Measurements from ENCODE around the gene TPI1. TPM values are rescaled to one million over a fixed set of nuclear protein-coding genes. Genes with fewer than 3 reads are reported as not detected.

Gene TPI1
- total RNA-seq, 2 experiments from 2014 or later: 1,086 to 1,277 TPM

GRCh38 chr12:6915789-6916285, 48.5 kb downstream of the TPI1 start:
- CTCF ChIA-PET: interaction anchor here (1.8 to 4.7 kb wide), 4 partner anchors 9 to 193 kb away, joined by 4 to 22 read pairs (median 8); partner anchors contain the start of genes C1RL and SPSB2
- no peak overlapping the region for H3K27ac Mint-ChIP-seq
- peak overlapping the region; percentile 92 for H3K4me3 Mint-ChIP-seq
- no peaks in the 10 kb centered on the region for H3K9me3 Mint-ChIP-seq (ENCODE audit: low read depth)
- no peaks in the 10 kb centered on the region for H3K27me3 Mint-ChIP-seq
- peaks cover 52% of the 10 kb centered on the region for H3K4me1 Mint-ChIP-seq
- DNase-seq: no peak
- ATAC-seq: no peak
- H3K36me3 Mint-ChIP-seq: peaks cover 27% of the 10 kb centered on the region

GRCh38 chr12:6916426-6917200, 49.3 kb downstream of the TPI1 start:
- peaks cover 30% of the 10 kb centered on the region for H3K36me3 Mint-ChIP-seq
- H3K27me3 Mint-ChIP-seq: no peaks in the 10 kb centered on the region
- peaks cover 54% of the 10 kb centered on the region for H3K4me1 Mint-ChIP-seq
- DNase-seq: no peak
- CTCF ChIA-PET: interaction anchor here (1.2 to 4.7 kb wide), 5 partner anchors 9 to 192 kb away, joined by 4 to 22 read pairs (median 8); partner anchors contain the start of genes C1RL and SPSB2
- H3K4me3 Mint-ChIP-seq: peak overlapping the region; percentile 92
- no peak overlapping the region for H3K27ac Mint-ChIP-seq
- no peaks in the 10 kb centered on the region for H3K9me3 Mint-ChIP-seq (ENCODE audit: low read depth)
- ATAC-seq: no peak

GRCh38 chr12:6917491-6918231, 50.3 kb downstream of the TPI1 start:
- Mint-ChIP-seq H3K9me3 (ENCODE audit: low read depth) (no peaks in the 10 kb centered on the region), H3K27ac (no peak overlapping the region), H3K36me3 (peaks cover 36% of the 10 kb centered on the region), H3K4me3 (no peak overlapping the region), H3K27me3 (no peaks in the 10 kb centered on the region), H3K4me1 (peaks cover 60% of the 10 kb centered on the region)
- CTCF ChIA-PET: interaction anchor here (1.2 to 4.7 kb wide), 3 partner anchors 8 to 45 kb away, joined by 4 to 22 read pairs (median 8); partner anchors contain the start of gene SPSB2
- no peak for DNase-seq
- ATAC-seq: no peak

- H3K4me1 Mint-ChIP-seq: peaks cover 58% of the 10 kb centered on the region
- DNase-seq (no peak), ATAC-seq (no peak)
- peak overlapping the region; percentile 55 for H3K27ac Mint-ChIP-seq
- H3K27me3 Mint-ChIP-seq: no peaks in the 10 kb centered on the region
- H3K36me3 Mint-ChIP-seq: peaks cover 39% of the 10 kb centered on the region
- H3K4me3 Mint-ChIP-seq: no peak overlapping the region
- CTCF ChIA-PET: interaction anchor here (1.0 to 11.0 kb wide), 5 partner anchors 10 to 47 kb away, joined by 3 to 116 read pairs (median 5); partner anchors contain the start of gene SPSB2
- H3K9me3 Mint-ChIP-seq (ENCODE audit: low read depth): no peaks in the 10 kb centered on the region
Measured at GRCh38 chr12:6919588-6919987, 52.3 kb downstream of the TPI1 start.

Other genes with a start within 250 kb of the TPI1 start
- gene LPAR5, start 231.6 kb upstream of the TPI1 start, total RNA-seq: 10 to 100 TPM; 15.8 to 18.5 TPM
- gene ACRBP, start 220.1 kb upstream of the TPI1 start, total RNA-seq: 1 to 10 TPM; 1.1 to 2.0 TPM
- 10 to 100 TPM; 26.0 to 26.3 TPM for gene ING4, start 204.4 kb upstream of the TPI1 start, total RNA-seq
- 10 to 100 TPM; 76.3 to 76.4 TPM for gene ZNF384, start 178.2 kb upstream of the TPI1 start, total RNA-seq
- not detected for gene PIANP, start 166.7 kb upstream of the TPI1 start, total RNA-seq
- 10 to 100 TPM; 28.2 to 30.0 TPM for gene COPS7A, start 143.5 kb upstream of the TPI1 start, total RNA-seq
- 100 to 1,000 TPM; 102 to 113 TPM for gene MLF2, start 114.4 kb upstream of the TPI1 start, total RNA-seq
- gene PTMS, start 101.2 kb upstream of the TPI1 start, total RNA-seq: 100 to 1,000 TPM; 131 to 142 TPM
- 100 to 1,000 TPM; 320 to 420 TPM for gene LAG3, start 95.0 kb upstream of the TPI1 start, total RNA-seq
- gene CD4, start 78.0 kb upstream of the TPI1 start, total RNA-seq: 1 to 10 TPM in 1 of 2 experiments, under 1 TPM in 1; 0.82 to 1.8 TPM
- gene GPR162, start 45.7 kb upstream of the TPI1 start, total RNA-seq: under 1 TPM in 1 of 2 experiments, not detected in 1; 0.82 TPM
- gene P3H3, start 39.1 kb upstream of the TPI1 start, total RNA-seq: under 1 TPM; 0.23 to 0.99 TPM
- gene GNB3, start 26.6 kb upstream of the TPI1 start, total RNA-seq: under 1 TPM in 1 of 2 experiments, not detected in 1; 0.12 TPM
- gene CDCA3, start 16.2 kb upstream of the TPI1 start, total RNA-seq: 100 to 1,000 TPM in 1 of 2 experiments, 10 to 100 TPM in 1; 89.1 to 125 TPM
- 100 to 1,000 TPM in 1 of 2 experiments, 10 to 100 TPM in 1; 98.8 to 129 TPM for gene USP5, start 15.4 kb upstream of the TPI1 start, total RNA-seq
- 10 to 100 TPM; 10.5 to 14.4 TPM for gene SPSB2, start 5.8 kb downstream of the TPI1 start, total RNA-seq
- gene LRRC23, start 37.3 kb downstream of the TPI1 start, total RNA-seq: 1 to 10 TPM; 4.9 to 8.7 TPM
- gene ENO2, start 47.0 kb downstream of the TPI1 start, total RNA-seq: 100 to 1,000 TPM; 106 to 171 TPM
- 10 to 100 TPM; 38.3 to 40.1 TPM for gene ATN1, start 60.4 kb downstream of the TPI1 start, total RNA-seq
- not detected for gene RNU7-1, start 76.3 kb downstream of the TPI1 start, total RNA-seq
- gene C12orf57, start 76.5 kb downstream of the TPI1 start, total RNA-seq: 100 to 1,000 TPM; 120 to 132 TPM
- 100 to 1,000 TPM; 283 to 367 TPM for gene PTPN6, start 83.8 kb downstream of the TPI1 start, total RNA-seq
- 100 to 1,000 TPM; 211 to 271 TPM for gene PHB2, start 103.1 kb downstream of the TPI1 start, total RNA-seq
- 10 to 100 TPM; 59.9 to 69.5 TPM for gene EMG1, start 103.4 kb downstream of the TPI1 start, total RNA-seq
- gene LPCAT3, start 150.9 kb downstream of the TPI1 start, total RNA-seq: 10 to 100 TPM; 29.3 to 32.0 TPM
- 1 to 10 TPM; 1.6 to 2.5 TPM for gene C1S, start 193.2 kb downstream of the TPI1 start, total RNA-seq
- 1 to 10 TPM; 4.0 to 5.3 TPM for gene C1R, start 224.9 kb downstream of the TPI1 start, total RNA-seq
- gene C1RL, start 241.7 kb downstream of the TPI1 start, total RNA-seq: 10 to 100 TPM; 21.8 to 27.4 TPM